ENCODE measurements around the gene SLC25A26. TPM values are rescaled to one million over a fixed set of nuclear protein-coding genes. Genes with fewer than 3 reads are reported as not detected.
A peak's percentile ranks its signal among the peaks of the same experiment; 100 is the strongest.

SLC25A26 gene
- total and polyA plus RNA-seq, 12 donors = 12.1 to 44.2 (median 31.0) TPM

DNA sequence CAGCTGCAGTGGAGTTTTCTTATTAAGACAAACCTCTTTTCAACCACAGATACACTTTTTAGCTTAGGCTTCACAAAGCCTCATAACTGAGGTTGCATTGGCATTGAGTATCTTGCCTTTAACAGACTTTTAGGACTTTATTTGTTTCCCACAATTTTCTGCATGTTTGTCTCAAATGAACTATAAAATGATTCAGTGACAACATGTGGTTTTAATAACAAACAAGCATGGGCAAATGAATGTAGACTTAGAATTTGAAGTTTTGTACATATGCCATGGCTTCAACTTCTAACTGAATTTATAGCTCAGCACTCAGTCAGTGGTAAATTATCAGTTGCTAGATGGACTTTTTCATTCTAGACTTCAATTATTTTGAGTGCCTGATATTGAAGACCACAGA lies 101.6 kb downstream of the SLC25A26 start:
- Histone ChIP-seq H3K36me3 (no peaks in the 10 kb centered on the region), H3K4me3 (no peak overlapping the region), H3K27me3 (no peaks in the 10 kb centered on the region), H3K27ac (no peak overlapping the region), H3K4me1 (peaks cover 0 to 28% (median 9%) of the 10 kb centered on the region in 9 donors), H3K9me3 (peaks cover 0 to 9% (median 0%) of the 10 kb centered on the region in 11 donors)
- TF ChIP-seq, protein P1, sequence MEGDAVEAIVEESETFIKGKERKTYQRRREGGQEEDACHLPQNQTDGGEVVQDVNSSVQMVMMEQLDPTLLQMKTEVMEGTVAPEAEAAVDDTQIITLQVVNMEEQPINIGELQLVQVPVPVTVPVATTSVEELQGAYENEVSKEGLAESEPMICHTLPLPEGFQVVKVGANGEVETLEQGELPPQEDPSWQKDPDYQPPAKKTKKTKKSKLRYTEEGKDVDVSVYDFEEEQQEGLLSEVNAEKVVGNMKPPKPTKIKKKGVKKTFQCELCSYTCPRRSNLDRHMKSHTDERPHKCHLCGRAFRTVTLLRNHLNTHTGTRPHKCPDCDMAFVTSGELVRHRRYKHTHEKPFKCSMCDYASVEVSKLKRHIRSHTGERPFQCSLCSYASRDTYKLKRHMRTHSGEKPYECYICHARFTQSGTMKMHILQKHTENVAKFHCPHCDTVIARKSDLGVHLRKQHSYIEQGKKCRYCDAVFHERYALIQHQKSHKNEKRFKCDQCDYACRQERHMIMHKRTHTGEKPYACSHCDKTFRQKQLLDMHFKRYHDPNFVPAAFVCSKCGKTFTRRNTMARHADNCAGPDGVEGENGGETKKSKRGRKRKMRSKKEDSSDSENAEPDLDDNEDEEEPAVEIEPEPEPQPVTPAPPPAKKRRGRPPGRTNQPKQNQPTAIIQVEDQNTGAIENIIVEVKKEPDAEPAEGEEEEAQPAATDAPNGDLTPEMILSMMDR (IDR thresholded peaks at IDR 0.05) = no peak
- ATAC-seq (no peak), DNase-seq (no peak)
- intact Hi-C loops (cut with DNase I) = no loop called here

- 62 to 65% methylated on average over 6 of the region's 6 CpGs for WGBS, 2 donors
- peak; percentile 33 to 84 (median 69) for ATAC-seq
- TF ChIP-seq, protein P1 (IDR thresholded peaks at IDR 0.05) = no peak
- Histone ChIP-seq H3K27me3 (no peaks in the 10 kb centered on the region), H3K9me3 (peaks cover 0 to 9% (median 0%) of the 10 kb centered on the region in 11 donors), H3K27ac (no peak overlapping the region), H3K4me1 (peaks cover 0 to 23% (median 9%) of the 10 kb centered on the region in 9 donors), H3K36me3 (no peaks in the 10 kb centered on the region), H3K4me3 (no peak overlapping the region)
- no peak for DNase-seq
- intact Hi-C loops (cut with DNase I) = no loop called here
Measured at GRCh38 chr3:66326340-66326739, 105.5 kb downstream of the SLC25A26 start.

- no peak for DNase-seq
- ATAC-seq = no peak
- TF ChIP-seq, protein P1 (IDR thresholded peaks at IDR 0.05) = no peak
- Histone ChIP-seq H3K27me3 (no peaks in the 10 kb centered on the region), H3K36me3 (no peaks in the 10 kb centered on the region), H3K4me3 (no peak overlapping the region), H3K4me1 (peaks cover 0 to 19% (median 8%) of the 10 kb centered on the region in 9 donors), H3K9me3 (peaks cover 0 to 9% (median 0%) of the 10 kb centered on the region in 11 donors), H3K27ac (peak overlapping the region in 6 of 10 donors; percentile 3 to 58 (median 32))
- intact Hi-C loops (cut with DNase I) = no loop called here
- WGBS, 2 donors = 97 to 100% methylated on average over 2 of the region's 2 CpGs
Measured at GRCh38 chr3:66335671-66336070, 114.9 kb downstream of the SLC25A26 start.

GRCh38 chr3:66336333-66336766 lies 115.5 kb downstream of the SLC25A26 start:
- ATAC-seq (peak in 5 of 8 donors; percentile 12 to 89 (median 84)), DNase-seq (no peak)
- Histone ChIP-seq H3K4me1 (peaks cover 0 to 18% (median 8%) of the 10 kb centered on the region in 9 donors), H3K27me3 (no peaks in the 10 kb centered on the region), H3K36me3 (no peaks in the 10 kb centered on the region), H3K9me3 (peaks cover 0 to 13% (median 0%) of the 10 kb centered on the region in 11 donors), H3K27ac (peak overlapping the region in 5 of 10 donors; percentile 3 to 58 (median 48)), H3K4me3 (no peak overlapping the region)
- TF ChIP-seq, protein P1 (IDR thresholded peaks at IDR 0.05) = no peak
- intact Hi-C loops (cut with DNase I) = no loop called here
- WGBS, 2 donors = 35 to 44% methylated on average over 4 of the region's 4 CpGs

All from heart right ventricle (tissue), 16 donors.